Cardiac fibroblast (primary cell): ENCODE results near the gene SEPTIN1.

Experiments
- DNase-seq, 2 donors: peaks; one replicate each; pipeline versions ENCODE4 v3.0.0 to v3.0.0-alpha.2; 2010; ENCODE audit warnings: low read depth in 2 of 2
- H3K4me3 ChIP-seq, 2 donors: replicated peaks in 1 of 2; 1 replicate in 1 of 2; 2 replicates in 1 of 2; pipeline ENCODE4 v1.5.1; 2011; ENCODE audit warnings: low read depth in 2 of 2, low read length in 2 of 2, mild to moderate bottlenecking in 2 of 2, moderate library complexity in 1 of 2
- CTCF ChIP-seq: IDR thresholded peaks from one replicate; pipeline ENCODE4 v1.5.1; 2011; ENCODE audit warnings: low read depth, mild to moderate bottlenecking, low read length, inconsistent platforms

Gene SEPTIN1

GRCh38 chr16:30369938-30370455 lies 12.4 kb downstream of the SEPTIN1 start:
- H3K4me3 ChIP-seq = peak overlapping the region; percentile 76 to 87
- no peak for TF ChIP-seq CTCF
- no peak for DNase-seq

- no peak for TF ChIP-seq CTCF
- peak in 1 of 2 donors; percentile 23 for DNase-seq
- peak overlapping the region; percentile 76 to 87 for H3K4me3 ChIP-seq
Observed at GRCh38 chr16:30369091-30369937, 13.0 kb downstream of the SEPTIN1 start.

GRCh38 chr16:30368792-30369090 lies 13.6 kb downstream of the SEPTIN1 start:
- TF ChIP-seq CTCF = no peak
- peak overlapping the region; percentile 76 to 87 for H3K4me3 ChIP-seq
- no peak for DNase-seq

- DNase-seq = peak; percentile 56 to 68
- no peak for TF ChIP-seq CTCF
- H3K4me3 ChIP-seq = peak overlapping the region; percentile 76 to 87
Observed at GRCh38 chr16:30368122-30368791, 14.1 kb downstream of the SEPTIN1 start.

- no peak for TF ChIP-seq CTCF
- DNase-seq = no peak
Observed at GRCh38 chr16:30367349-30368009, 14.9 kb downstream of the SEPTIN1 start.

GRCh38 chr16:30366511-30366910 lies 15.8 kb downstream of the SEPTIN1 start:
- no peak overlapping the region for H3K4me3 ChIP-seq
- no peak for DNase-seq
- no peak for TF ChIP-seq CTCF

More at GRCh38 chr16:30367349-30368009, 14.9 kb downstream of the SEPTIN1 start:
- H3K4me3 ChIP-seq = peak overlapping the region; percentile 76 to 87
